Astrocyte (in vitro differentiated cells and primary cell): ENCODE measurements around the gene TIPIN. TPM values are rescaled to one million over a fixed set of nuclear protein-coding genes. Genes with fewer than 3 reads are reported as not detected.

Experiments
- total RNA-seq: library from RNA; stranded (reverse); gene quantifications from 2 replicates; pipeline ENCODE4 v1.2.1, GENCODE V29; 2021

The TIPIN gene
- total RNA-seq, 1 donor from 2014 or later, result 5.6 TPM

Other genes starting within 250 kb of the TIPIN start
- 0.16 and 0.29 TPM in 2 replicates for gene MEGF11, start 102.9 kb downstream of the TIPIN start, total RNA-seq
- gene DIS3L, start 63.1 kb downstream of the TIPIN start, total RNA-seq, result 6.9 and 8.1 TPM in 2 replicates
- 62.4 and 66.5 TPM in 2 replicates for gene MAP2K1, start 30.2 kb upstream of the TIPIN start, total RNA-seq
- gene SNAPC5, start 141.1 kb upstream of the TIPIN start, total RNA-seq, result 11.5 and 12.7 TPM in 2 replicates
- gene RPL4, start 148.2 kb upstream of the TIPIN start, total RNA-seq, result 2,056 and 2,248 TPM in 2 replicates
- gene ZWILCH, start 148.6 kb upstream of the TIPIN start, total RNA-seq, result 15.5 and 18.1 TPM in 2 replicates
- gene LCTL, start 209.3 kb upstream of the TIPIN start, total RNA-seq, result 12.8 and 13.2 TPM in 2 replicates